ACC112 (cell line): ENCODE results near the gene PPP1R26.

Source experiments
- H2AFZ ChIP-seq: fragments of 200-600 bp; sonication (generic); one replicate; pipeline ENCODE4 v1.6.0; 2017; ENCODE audit warnings: antibody characterized with exemption, low read length; ENCODE audit not compliant: unreplicated experiment
- H3K27ac ChIP-seq: fragments of 200-600 bp; sonication (generic); 2 replicates; pipeline ENCODE4 v1.5.1; 2014; ENCODE audit warnings: low read depth, mild to moderate bottlenecking, antibody characterized with exemption, low read length, moderate library complexity
- H3K27me3 ChIP-seq: fragments of 200-600 bp; sonication (generic); 2 replicates; pipeline ENCODE4 v1.6.1; 2014; ENCODE audit warnings: mild to moderate bottlenecking, antibody characterized with exemption, low read length, moderate library complexity, mixed read lengths; ENCODE audit not compliant: insufficient read depth
- H3K36me3 ChIP-seq: fragments of 200-600 bp; sonication (generic); 2 replicates; pipeline ENCODE4 v1.6.1; 2016; ENCODE audit warnings: mild to moderate bottlenecking, antibody characterized with exemption, low read length, moderate library complexity, mixed read lengths; ENCODE audit not compliant: insufficient read depth
- H3K4me1 ChIP-seq: fragments of 200-600 bp; sonication (generic); one replicate; pipeline ENCODE4 v1.6.1; 2016; ENCODE audit warnings: low read length, mixed read lengths; ENCODE audit not compliant: insufficient read depth, unreplicated experiment, control insufficient read depth
- H3K4me3 ChIP-seq: fragments of 200-600 bp; sonication (generic); 2 replicates; pipeline ENCODE4 v1.5.1; 2014; ENCODE audit warnings: mild to moderate bottlenecking, low read depth, low read length
- H3K79me2 ChIP-seq: fragments of 200-600 bp; sonication (generic); one replicate; pipeline ENCODE4 v1.6.0; 2016; ENCODE audit warnings: low read length; ENCODE audit not compliant: control insufficient read depth, unreplicated experiment, insufficient read depth

PPP1R26 gene

GRCh38 chr9:135490166-135490870 lies 10.7 kb downstream of the PPP1R26 start:
- H3K79me2 ChIP-seq = no peaks in the 10 kb centered on the region
- H3K4me1 ChIP-seq = no peaks in the 10 kb centered on the region
- H3K36me3 ChIP-seq = no peaks in the 10 kb centered on the region
- no peaks in the 10 kb centered on the region for H3K27me3 ChIP-seq
- no peak overlapping the region for H2AFZ ChIP-seq
- H3K27ac ChIP-seq = no peak overlapping the region
- H3K4me3 ChIP-seq = no peak overlapping the region

GRCh38 chr9:135490980-135491464 lies 11.4 kb downstream of the PPP1R26 start:
- Histone ChIP-seq H3K27me3 (no peaks in the 10 kb centered on the region), H2AFZ (no peak overlapping the region), H3K27ac (no peak overlapping the region), H3K4me1 (no peaks in the 10 kb centered on the region), H3K36me3 (no peaks in the 10 kb centered on the region), H3K79me2 (no peaks in the 10 kb centered on the region), H3K4me3 (no peak overlapping the region)

- Histone ChIP-seq H3K79me2 (no peaks in the 10 kb centered on the region), H2AFZ (no peak overlapping the region), H3K27me3 (no peaks in the 10 kb centered on the region), H3K4me3 (no peak overlapping the region), H3K27ac (no peak overlapping the region), H3K36me3 (no peaks in the 10 kb centered on the region), H3K4me1 (no peaks in the 10 kb centered on the region)
Measured at GRCh38 chr9:135491764-135492163, 12.2 kb downstream of the PPP1R26 start.

GRCh38 chr9:135492886-135493669 lies 13.5 kb downstream of the PPP1R26 start:
- no peaks in the 10 kb centered on the region for H3K27me3 ChIP-seq
- H3K27ac ChIP-seq = no peak overlapping the region
- H2AFZ ChIP-seq = no peak overlapping the region
- H3K36me3 ChIP-seq = no peaks in the 10 kb centered on the region
- H3K4me3 ChIP-seq = no peak overlapping the region
- no peaks in the 10 kb centered on the region for H3K79me2 ChIP-seq
- no peaks in the 10 kb centered on the region for H3K4me1 ChIP-seq

GRCh38 chr9:135494791-135495559 lies 15.4 kb downstream of the PPP1R26 start:
- Histone ChIP-seq H3K4me1 (no peaks in the 10 kb centered on the region), H3K27ac (no peak overlapping the region), H3K27me3 (no peaks in the 10 kb centered on the region), H3K36me3 (no peaks in the 10 kb centered on the region), H3K79me2 (no peaks in the 10 kb centered on the region), H2AFZ (no peak overlapping the region), H3K4me3 (no peak overlapping the region)

GRCh38 chr9:135498381-135499126 lies 19.0 kb downstream of the PPP1R26 start:
- Histone ChIP-seq H3K79me2 (peaks cover 16% of the 10 kb centered on the region), H3K4me1 (peaks cover 7% of the 10 kb centered on the region), H2AFZ (no peak overlapping the region), H3K27me3 (no peaks in the 10 kb centered on the region), H3K4me3 (0 out of 2 replicates have a peak overlapping the region, but pooled peaks have one; percentile 87), H3K36me3 (peaks cover 9% of the 10 kb centered on the region; the same call in 1 of the 2 replicates), H3K27ac (no peak overlapping the region)

- H3K4me3 ChIP-seq = peak overlapping the region; percentile 87
- peaks cover 16% of the 10 kb centered on the region for H3K79me2 ChIP-seq
- no peaks in the 10 kb centered on the region for H3K27me3 ChIP-seq
- H3K4me1 ChIP-seq = peaks cover 7% of the 10 kb centered on the region
- H3K36me3 ChIP-seq = peaks cover 9% of the 10 kb centered on the region; the same call in 1 of the 2 replicates
- H3K27ac ChIP-seq = no peak overlapping the region
- peak overlapping the region; percentile 66 for H2AFZ ChIP-seq
Measured at GRCh38 chr9:135499326-135500070, 19.9 kb downstream of the PPP1R26 start.

- Histone ChIP-seq H3K27me3 (no peaks in the 10 kb centered on the region), H3K79me2 (peaks cover 16% of the 10 kb centered on the region), H3K27ac (no peak overlapping the region), H3K4me3 (peak overlapping the region; percentile 87), H3K36me3 (peaks cover 9% of the 10 kb centered on the region; the same call in 1 of the 2 replicates), H2AFZ (peak overlapping the region; percentile 66), H3K4me1 (peaks cover 7% of the 10 kb centered on the region)
Measured at GRCh38 chr9:135500071-135500524, 20.5 kb downstream of the PPP1R26 start.

GRCh38 chr9:135500525-135501260 lies 21.1 kb downstream of the PPP1R26 start, which contains the start of gene MRPS2:
TSS of gene MRPS2 (plus strand) at chr9:135500682. CDS start at chr9:135500711, 29 bp downstream.
- Histone ChIP-seq H3K36me3 (peaks cover 9% of the 10 kb centered on the region; the same call in 1 of the 2 replicates), H3K79me2 (peaks cover 16% of the 10 kb centered on the region), H3K4me1 (peaks cover 7% of the 10 kb centered on the region), H3K27ac (peak within 1 kb of the TSS; percentile 46; the same call in 1 of the 2 replicates), H3K27me3 (no peaks in the 10 kb centered on the region), H3K4me3 (peak within 1 kb of the TSS; percentile 87), H2AFZ (peak within 1 kb of the TSS; percentile 66)
